CD14-positive monocyte (primary cell): Measurements from ENCODE around the gene MPV17L. TPM values are rescaled to one million over a fixed set of nuclear protein-coding genes. Genes with fewer than 3 reads are reported as not detected.
"Not testable (repeated sequence)": the region's sequence is repeated elsewhere in the genome, so short reads cannot be mapped to it uniquely, and the experiment has no call there.

Experiments
- DNase-seq, 3 donors: peaks; one replicate each; pipeline ENCODE4 v3.0.0-alpha.2; 2011 to 2022
- H2AFZ ChIP-seq: 2 replicates; pipeline ENCODE4 v1.6.0; 2012; ENCODE audit warnings: mild to moderate bottlenecking, low read depth, low read length, inconsistent platforms; ENCODE audit not compliant: insufficient read depth, poor library complexity, severe bottlenecking
- H3K27ac ChIP-seq, 2 donors: 1 replicate in 1 of 2; 2 replicates in 1 of 2; pipeline ENCODE4 v1.5.1; 2012 to 2013; ENCODE audit warnings: low read length in 2 of 2, control low read depth in 1 of 2, inconsistent platforms in 1 of 2, low read depth in 1 of 2, mild to moderate bottlenecking in 1 of 2
- H3K27me3 ChIP-seq, 2 donors: one replicate each; pipeline versions ENCODE4 v1.6.0 to v1.6.1; 2011 to 2013; ENCODE audit warnings: low read length in 2 of 2; ENCODE audit not compliant: control insufficient read depth in 2 of 2, insufficient read depth in 2 of 2
- H3K36me3 ChIP-seq, 2 donors: replicated peaks in 1 of 2; 1 replicate in 1 of 2; 2 replicates in 1 of 2; pipeline versions ENCODE4 v1.5.1 to v1.6.1; 2012 to 2013; ENCODE audit warnings: low read length in 2 of 2, control low read depth in 1 of 2, inconsistent platforms in 1 of 2, mild to moderate bottlenecking in 1 of 2; ENCODE audit not compliant: insufficient read depth in 2 of 2, control insufficient read depth in 1 of 2
- H3K4me1 ChIP-seq, 2 donors: 1 replicate in 1 of 2; 2 replicates in 1 of 2; pipeline versions ENCODE4 v1.5.1 to v1.6.1; 2012 to 2013; ENCODE audit warnings: low read length in 2 of 2, control low read depth in 1 of 2, inconsistent platforms in 1 of 2, mild to moderate bottlenecking in 1 of 2, moderate library complexity in 1 of 2; ENCODE audit not compliant: insufficient read depth in 2 of 2, control insufficient read depth in 1 of 2
- H3K4me2 ChIP-seq: replicated peaks from 2 replicates; pipeline ENCODE3; 2012; ENCODE audit warnings: low read length, moderate library complexity, mild to moderate bottlenecking; ENCODE audit not compliant: poor library complexity, severe bottlenecking; ENCODE audit errors: extremely low read depth
- H3K4me3 ChIP-seq, 3 experiments: fragments of 200-600 bp in 1 of 3; sonication (generic) in 1 of 3; replicated peaks in 1 of 3; 1 replicate in 2 of 3; 2 replicates in 1 of 3; pipeline ENCODE4 v1.5.1; 2011 to 2013; ENCODE audit warnings: low read length in 3 of 3, mild to moderate bottlenecking in 3 of 3, control low read depth in 2 of 3, low read depth in 2 of 3, inconsistent platforms in 1 of 3, moderate library complexity in 1 of 3
- H3K79me2 ChIP-seq: 2 replicates; pipeline ENCODE4 v1.6.0; 2012; ENCODE audit warnings: mild to moderate bottlenecking, control low read depth, inconsistent platforms, low read length, moderate library complexity; ENCODE audit not compliant: insufficient read depth
- H3K9ac ChIP-seq: 2 replicates; pipeline ENCODE4 v1.6.0; 2017; ENCODE audit warnings: low read length, mild to moderate bottlenecking; ENCODE audit not compliant: insufficient read depth, poor library complexity, severe bottlenecking
- H3K9me3 ChIP-seq, 2 donors: replicated peaks in 1 of 2; 1 replicate in 1 of 2; 2 replicates in 1 of 2; pipeline versions ENCODE4 v1.5.1 to v1.6.1; 2012 to 2013; ENCODE audit warnings: low read length in 2 of 2, control low read depth in 1 of 2; ENCODE audit not compliant: control insufficient read depth in 1 of 2, insufficient read depth in 1 of 2
- H4K20me1 ChIP-seq: 2 replicates; pipeline ENCODE4 v1.6.0; 2012; ENCODE audit warnings: mild to moderate bottlenecking, low read length, control low read depth, moderate library complexity; ENCODE audit not compliant: insufficient read depth
- H3K27ac Mint-ChIP-seq, 7 donors: one replicate each; pipeline ENCODE4 v1.8.0; 2020; ENCODE audit warnings: mild to moderate bottlenecking in 7 of 7, mixed read lengths in 7 of 7, moderate library complexity in 6 of 7, inconsistent platforms in 2 of 7
- H3K27me3 Mint-ChIP-seq, 3 donors: one replicate each; pipeline ENCODE4 v1.8.0; 2021 to 2022; ENCODE audit warnings: low read depth in 3 of 3, mild to moderate bottlenecking in 3 of 3, mixed read lengths in 3 of 3, moderate library complexity in 3 of 3, inconsistent platforms in 1 of 3
- H3K36me3 Mint-ChIP-seq, 2 donors: one replicate each; pipeline ENCODE4 v1.8.0; 2020; ENCODE audit warnings: mixed read lengths in 2 of 2, inconsistent platforms in 1 of 2, mild to moderate bottlenecking in 1 of 2
- H3K4me1 Mint-ChIP-seq: one replicate; pipeline ENCODE4 v1.8.0; 2020; ENCODE audit warnings: mild to moderate bottlenecking, mixed read lengths
- H3K4me3 Mint-ChIP-seq, 2 donors: one replicate each; pipeline ENCODE4 v1.8.0; 2020; ENCODE audit warnings: mild to moderate bottlenecking in 2 of 2, mixed read lengths in 2 of 2, moderate library complexity in 1 of 2
- H3K9me3 Mint-ChIP-seq, 7 donors: one replicate each; pipeline ENCODE4 v1.8.0; 2020 to 2022; ENCODE audit warnings: mixed read lengths in 7 of 7, mild to moderate bottlenecking in 6 of 7, moderate library complexity in 6 of 7, inconsistent platforms in 2 of 7
- WGBS: methylation state at CpG from one replicate; pipeline ENCODE4 v1.1.5; 2013; ENCODE audit warnings: missing lambda C conversion rate; ENCODE audit not compliant: insufficient coverage; 5-methylcytosine and 5-hydroxymethylcytosine counted together
- intact Hi-C, 2 donors: fragments of 100-400 bp; cut with micrococcal nuclease; formaldehyde crosslinking; loops; one replicate each; pipeline versions ENCODE4 v1.15.0 to v1.15.1; 2023
- polyA plus RNA-seq, 3 donors: library from polyadenylated mRNA; depleted of rRNA in 1 of 3; unstranded in 2 of 3; stranded (reverse) in 1 of 3; fragments of 300-500 nt in 2 of 3; fragments of >200 nt in 1 of 3; fragmentation: Illumina TruSeq in 2 of 3; gene quantifications; 1 replicate in 2 of 3; 2 replicates in 1 of 3; pipeline ENCODE4 v1.2.3, GENCODE V29; 2012 to 2021
- TF ChIP-seq, protein P1 (sequence below): fragments of 200-600 bp; IDR thresholded peaks from one replicate; pipeline ENCODE4 v1.8.0; 2022; ENCODE audit warnings: antibody characterized with exemption, mild to moderate bottlenecking

Gene MPV17L
- polyA plus RNA-seq, 3 donors = 0.13 to 0.58 TPM; not detected in 1

DNA sequence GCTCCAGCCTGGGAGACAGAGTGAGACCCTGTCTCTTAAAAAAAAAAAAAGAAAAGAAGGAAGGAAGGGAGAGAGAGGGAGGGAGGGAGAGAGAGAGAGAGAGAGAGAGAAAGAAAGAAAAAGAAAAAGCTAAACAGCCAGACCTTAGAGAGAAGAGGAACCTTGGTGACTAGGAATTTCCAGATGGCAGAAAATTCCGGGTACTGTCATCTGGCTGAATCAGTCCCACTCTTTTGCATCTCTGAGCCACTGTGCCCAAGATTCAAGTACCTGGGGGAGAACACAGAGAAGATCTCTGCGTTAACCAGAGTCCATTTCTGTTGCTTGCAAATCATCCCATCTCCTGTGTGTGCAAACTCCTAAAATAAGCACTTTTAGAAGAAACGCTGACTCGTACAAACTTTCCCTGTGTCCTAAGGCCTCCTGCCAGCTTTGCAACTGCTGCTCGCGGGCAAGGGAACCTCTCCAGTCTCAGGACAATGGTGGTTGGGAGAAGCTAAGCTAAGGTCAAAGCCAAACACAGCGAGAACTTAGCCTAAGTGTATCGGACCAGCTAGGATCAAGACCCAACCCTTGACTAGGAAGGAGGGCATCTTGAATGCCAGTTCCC is 56.8 kb downstream of the MPV17L start:
- Histone ChIP-seq H3K9ac (no peak overlapping the region), H3K79me2 (no peaks in the 10 kb centered on the region), H3K4me3 (no peak overlapping the region), H3K9me3 (no peaks in the 10 kb centered on the region), H2AFZ (no peak overlapping the region), H3K27me3 (no peaks in the 10 kb centered on the region), H3K4me1 (no peaks in the 10 kb centered on the region), H3K36me3 (no peaks in the 10 kb centered on the region), H3K27ac (no peak overlapping the region), H3K4me2 (no peak overlapping the region), H4K20me1 (no peaks in the 10 kb centered on the region)
- Mint-ChIP-seq H3K27ac (peak overlapping the region in 1 of 7 donors; percentile 37), H3K36me3 (no peaks in the 10 kb centered on the region), H3K4me1 (no peaks in the 10 kb centered on the region), H3K4me3 (no peak overlapping the region), H3K27me3 (peaks cover 4 to 6% (median 5%) of the 10 kb centered on the region in 3 donors), H3K9me3 (peaks cover 0 to 3% (median 0%) of the 10 kb centered on the region in 7 donors)
- intact Hi-C loops = no loop called here
- DNase-seq = no peak
- TF ChIP-seq, protein P1, sequence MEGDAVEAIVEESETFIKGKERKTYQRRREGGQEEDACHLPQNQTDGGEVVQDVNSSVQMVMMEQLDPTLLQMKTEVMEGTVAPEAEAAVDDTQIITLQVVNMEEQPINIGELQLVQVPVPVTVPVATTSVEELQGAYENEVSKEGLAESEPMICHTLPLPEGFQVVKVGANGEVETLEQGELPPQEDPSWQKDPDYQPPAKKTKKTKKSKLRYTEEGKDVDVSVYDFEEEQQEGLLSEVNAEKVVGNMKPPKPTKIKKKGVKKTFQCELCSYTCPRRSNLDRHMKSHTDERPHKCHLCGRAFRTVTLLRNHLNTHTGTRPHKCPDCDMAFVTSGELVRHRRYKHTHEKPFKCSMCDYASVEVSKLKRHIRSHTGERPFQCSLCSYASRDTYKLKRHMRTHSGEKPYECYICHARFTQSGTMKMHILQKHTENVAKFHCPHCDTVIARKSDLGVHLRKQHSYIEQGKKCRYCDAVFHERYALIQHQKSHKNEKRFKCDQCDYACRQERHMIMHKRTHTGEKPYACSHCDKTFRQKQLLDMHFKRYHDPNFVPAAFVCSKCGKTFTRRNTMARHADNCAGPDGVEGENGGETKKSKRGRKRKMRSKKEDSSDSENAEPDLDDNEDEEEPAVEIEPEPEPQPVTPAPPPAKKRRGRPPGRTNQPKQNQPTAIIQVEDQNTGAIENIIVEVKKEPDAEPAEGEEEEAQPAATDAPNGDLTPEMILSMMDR = no peak
- WGBS = 96% methylated on average over 7 of the region's 8 CpGs

- H3K36me3 Mint-ChIP-seq, H4K20me1 ChIP-seq, H3K4me1 Mint-ChIP-seq, H3K27ac Mint-ChIP-seq, H3K79me2 ChIP-seq, H3K4me3 ChIP-seq, H3K27me3 Mint-ChIP-seq, H3K27me3 ChIP-seq, H3K27ac ChIP-seq, H2AFZ ChIP-seq, H3K9me3 ChIP-seq, H3K4me2 ChIP-seq, H3K4me3 Mint-ChIP-seq, H3K9ac ChIP-seq, H3K4me1 ChIP-seq, DNase-seq, H3K9me3 Mint-ChIP-seq, intact Hi-C loops, H3K36me3 ChIP-seq: not testable (repeated sequence)
- WGBS = 100% methylated on average over 2 of the region's 7 CpGs
Measured at GRCh38 chr16:15453296-15453695, 57.7 kb downstream of the MPV17L start.

- intact Hi-C loops, H3K9ac ChIP-seq, H3K4me1 ChIP-seq, H3K79me2 ChIP-seq, DNase-seq, H3K9me3 Mint-ChIP-seq, H3K27me3 ChIP-seq, H3K4me3 ChIP-seq, H3K27ac Mint-ChIP-seq, H3K36me3 Mint-ChIP-seq, H3K27ac ChIP-seq, H4K20me1 ChIP-seq, H2AFZ ChIP-seq, H3K4me1 Mint-ChIP-seq, H3K9me3 ChIP-seq, H3K36me3 ChIP-seq, H3K4me2 ChIP-seq, H3K4me3 Mint-ChIP-seq: not testable (repeated sequence)
- WGBS = 100% methylated on average over 9 of the region's 11 CpGs
- peaks cover 4 to 11% (median 8%) of the 10 kb centered on the region in 3 donors for H3K27me3 Mint-ChIP-seq
Measured at GRCh38 chr16:15454933-15455332, 59.4 kb downstream of the MPV17L start.
